ENCODE measurements around the gene CCL24. TPM values are rescaled to one million over a fixed set of nuclear protein-coding genes. Genes with fewer than 3 reads are reported as not detected.

The CCL24 gene
- total and polyA plus RNA-seq, 2 of the 4 experiments (the other 2 are of a cell fraction): not detected

- no peak overlapping the region for H3K14ac ChIP-seq (replicated peaks; ENCODE audit: low read depth, low read length)
- no peak overlapping the region for H3K4me3 ChIP-seq (ENCODE audit: insufficient read depth, low read depth, low read length)
- H3K79me1 ChIP-seq (ENCODE audit: low read depth in 1 of 2, low read length in 2 of 2): no peaks in the 10 kb centered on the region
- H4K5ac ChIP-seq (ENCODE audit: low read depth, low read length): no peak overlapping the region
- no peak overlapping the region for H2AK9ac ChIP-seq (replicated peaks; ENCODE audit: low read depth, low read length, poor library complexity)
- H2BK15ac ChIP-seq (ENCODE audit: low read depth, low read length): no peak overlapping the region
- no peak overlapping the region for H3K23ac ChIP-seq (ENCODE audit: low read depth, low read length)
- DNase-seq: no peak
- H2AFZ ChIP-seq (replicated peaks; ENCODE audit: low read length, poor library complexity): no peak overlapping the region
- no peak for ATAC-seq (ENCODE audit: low read depth)
- no peak overlapping the region for H3K56ac ChIP-seq (ENCODE audit: extremely low read depth, insufficient read depth, low read length)
- H3K4ac ChIP-seq (ENCODE audit: low read depth, low read length): no peak overlapping the region
- H3K4me2 ChIP-seq (ENCODE audit: low read depth, low read length): no peak overlapping the region
- POLR2A ChIA-PET (ENCODE audit: unreplicated experiment): no interaction called here
- H4K91ac ChIP-seq (ENCODE audit: insufficient read depth, low read depth, low read length): no peak overlapping the region
- BruUV-seq (replicated peaks): no TSS peak
- H3K9ac ChIP-seq (ENCODE audit: low read depth, low read length): no peak overlapping the region
- peaks cover 21% of the 10 kb centered on the region for H3K27me3 ChIP-seq (ENCODE audit: control insufficient read depth, insufficient read depth, low read length)
- no peak overlapping the region for H3K18ac ChIP-seq (ENCODE audit: low read depth, low read length)
- H4K8ac ChIP-seq (ENCODE audit: low read depth in 2 of 2, low read length in 2 of 2): no peak overlapping the region
- H4K20me1 ChIP-seq (ENCODE audit: insufficient read depth, low read length): no peaks in the 10 kb centered on the region
- CTCF ChIA-PET: no interaction called here
- no peak overlapping the region for H2BK120ac ChIP-seq (ENCODE audit: low read depth, low read length)
- H3K9me3 ChIP-seq (ENCODE audit: control insufficient read depth, insufficient read depth, low read length): peaks cover 16% of the 10 kb centered on the region
- WGBS, 2 experiments (ENCODE audit: extremely low coverage in 2 of 2, insufficient read length in 1 of 2): 80% methylated on average over 1 of the region's 5 CpGs; no CpG with 5 or more reads in 1 of the 2 experiments
- TF ChIP-seq CHD1 (IDR thresholded peaks at IDR 0.05; ENCODE audit: low read depth, low read length) (no peak), RFX5 (IDR thresholded peaks at IDR 0.05; ENCODE audit: low read depth, low read length) (no peak), ELK1 (IDR thresholded peaks at IDR 0.05; ENCODE audit: borderline replicate concordance, low read depth, low read length) (no peak), CTCF (conservative IDR thresholded peaks at IDR 0.05; ENCODE audit: low read depth, low read length) (no peak), RCOR1 (IDR thresholded peaks at IDR 0.05; ENCODE audit: insufficient replicate concordance, low read length) (no peak), POLR2A (IDR thresholded peaks at IDR 0.05; ENCODE audit: low read depth, low read length) (no peak), MAZ (IDR thresholded peaks at IDR 0.05; ENCODE audit: borderline replicate concordance, low read depth, low read length) (no peak)
- no peak overlapping the region for H2BK5ac ChIP-seq (ENCODE audit: low read depth, low read length, poor library complexity, severe bottlenecking)
- in situ Hi-C loops (cut with MboI; ENCODE audit: low sequenced_read_pairs) (no loop called here), dilution Hi-C loops (cut with HindIII; ENCODE audit: low sequenced_read_pairs, unreplicated experiment) (no loop called here), intact Hi-C loops (cut with micrococcal nuclease) (no loop called here)
- H2BK20ac ChIP-seq (ENCODE audit: low read depth, low read length): no peak overlapping the region
- H2AK5ac ChIP-seq (ENCODE audit: low read depth, low read length): no peak overlapping the region
- H3K9me1 ChIP-seq (ENCODE audit: insufficient read depth, low read length): no peaks in the 10 kb centered on the region
- no peaks in the 10 kb centered on the region for H3K36me3 ChIP-seq (ENCODE audit: control insufficient read depth, insufficient read depth, low read length)
- H3K4me1 ChIP-seq (ENCODE audit: control insufficient read depth, insufficient read depth, low read length): no peaks in the 10 kb centered on the region
- no peak overlapping the region for H3K27ac ChIP-seq (ENCODE audit: insufficient read depth, low read length)
These were observed 11.1 kb downstream of the CCL24 start for GRCh38 chr7:75802552-75802821.

All from IMR-90 (cell line).